NK-92 treated with Interleukin-12 subunit alpha and Interleukin-12 subunit beta, amount 100 ng/mL, for 24 hours (cell line): Measurements from ENCODE around the gene CTIF.

ENCODE experiments used
- DNase-seq: peaks from one replicate; lab custom pipeline; 2025; lab: John Stamatoyannopoulos, UW

CTIF gene

GRCh38 chr18:48789259-48789812 lies 250.5 kb downstream of the CTIF start:
- no peak for DNase-seq

DNA sequence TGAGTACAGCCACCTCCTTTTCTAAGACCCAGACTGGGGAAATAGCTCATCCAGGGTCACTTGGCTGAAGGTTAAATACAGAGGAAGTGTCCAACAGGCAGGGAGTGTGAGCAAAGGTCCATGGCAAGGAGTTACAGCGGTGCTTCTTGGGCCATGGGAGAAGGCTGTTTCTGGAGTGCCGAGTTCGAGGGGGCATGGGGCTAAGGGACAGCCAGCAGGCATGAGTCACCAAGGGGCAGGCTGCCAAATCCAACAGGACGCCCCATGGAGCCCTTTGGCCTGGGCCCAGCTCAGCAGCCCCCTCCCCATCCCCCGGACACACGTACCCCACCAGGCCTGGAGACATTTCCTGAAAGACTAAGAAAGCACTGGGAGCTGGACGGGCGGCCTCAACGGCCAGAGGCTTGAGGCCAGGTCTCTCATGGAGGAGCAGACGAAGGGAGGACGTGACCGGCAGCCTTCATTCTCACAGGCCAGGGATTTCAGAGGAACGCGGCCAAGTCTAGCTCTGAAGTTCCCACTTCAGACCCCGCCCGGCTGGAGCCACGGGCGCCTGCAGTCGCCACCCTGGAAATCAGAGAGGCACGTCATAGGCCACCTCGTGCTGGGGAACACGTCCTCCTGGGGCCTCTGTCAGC lies 251.5 kb downstream of the CTIF start:
- no peak for DNase-seq

GRCh38 chr18:48790869-48791635 lies 252.2 kb downstream of the CTIF start:
- DNase-seq = no peak

GRCh38 chr18:48791636-48792105 lies 252.8 kb downstream of the CTIF start:
- no peak for DNase-seq

DNA sequence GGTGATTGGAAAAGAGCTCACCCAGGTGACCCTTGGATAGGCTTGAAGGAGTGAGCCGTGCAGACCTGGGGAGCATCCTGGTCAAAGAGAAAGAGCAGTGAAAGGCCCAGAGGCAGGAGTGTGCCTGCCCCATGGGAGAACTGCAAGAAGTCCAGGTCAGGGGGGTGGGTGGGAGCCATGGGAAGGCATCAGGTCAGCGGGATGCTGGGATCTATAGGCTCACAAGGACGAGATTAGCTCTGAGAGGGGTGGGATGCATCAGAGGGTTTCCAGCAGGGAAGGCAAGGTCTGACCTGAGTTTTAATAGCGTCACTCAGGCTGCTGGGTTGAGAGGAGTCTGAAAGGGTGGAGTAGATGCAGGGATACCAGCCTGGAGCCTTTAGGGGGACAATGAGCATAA lies 253.3 kb downstream of the CTIF start:
- DNase-seq = no peak

- DNase-seq = no peak
Measured at GRCh38 chr18:48792611-48793380, 254.0 kb downstream of the CTIF start.

DNA sequence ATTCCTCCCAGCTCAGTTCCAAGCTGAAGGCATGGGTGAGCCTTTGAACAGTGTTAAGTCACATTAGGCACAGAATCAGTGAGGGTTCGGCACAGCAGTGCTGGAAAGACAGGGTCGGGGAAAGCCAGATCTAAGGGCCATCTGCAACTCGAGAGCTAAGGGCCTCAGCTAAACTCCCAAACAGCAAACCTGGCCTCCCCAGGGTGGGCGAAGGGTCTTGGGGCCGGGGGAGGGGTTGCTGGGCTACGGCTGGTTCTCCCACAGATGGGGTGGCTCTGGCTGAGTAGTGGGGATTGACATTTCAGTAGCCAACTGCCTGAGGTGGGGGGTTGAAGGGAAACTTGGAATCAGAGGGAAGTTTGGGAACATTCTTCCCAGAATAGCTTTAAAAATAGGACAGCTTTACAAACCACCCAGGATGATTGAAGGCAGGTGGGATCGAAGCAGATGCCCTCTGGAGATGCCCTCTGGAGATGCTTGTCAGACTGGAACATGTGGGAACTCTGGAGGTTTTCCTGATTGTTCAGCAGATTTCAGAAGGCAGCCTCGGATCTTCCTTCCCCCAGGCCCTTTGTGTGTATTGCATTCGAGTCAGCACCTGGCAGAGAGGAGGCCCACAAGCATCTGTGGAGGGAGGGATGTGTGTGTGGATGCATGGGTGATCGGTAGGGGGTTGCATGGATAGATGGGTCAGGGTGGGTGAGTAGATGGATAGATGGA lies 255.6 kb downstream of the CTIF start:
- no peak for DNase-seq

DNA sequence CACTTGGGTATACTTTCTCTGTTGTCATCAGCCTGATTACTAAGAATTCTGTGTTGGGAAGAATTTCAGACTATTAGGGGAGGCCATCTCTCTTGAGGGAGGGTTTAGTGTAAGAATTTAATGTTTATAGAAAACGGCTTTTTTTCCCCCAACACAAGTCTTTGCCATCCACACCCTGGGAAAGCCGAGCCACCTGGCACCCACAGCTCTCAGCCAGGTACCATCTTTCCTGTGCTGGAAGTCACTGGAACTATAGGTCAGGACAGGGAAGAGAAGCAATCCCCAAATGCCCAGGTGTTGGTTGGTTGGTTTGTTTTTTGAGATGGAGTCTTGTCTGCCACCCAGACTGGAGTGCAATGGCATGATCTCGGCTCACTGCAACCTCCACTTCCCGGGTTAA lies 256.9 kb downstream of the CTIF start:
- no peak for DNase-seq

- DNase-seq = no peak
Measured at GRCh38 chr18:48796491-48797205, 257.8 kb downstream of the CTIF start.

DNA sequence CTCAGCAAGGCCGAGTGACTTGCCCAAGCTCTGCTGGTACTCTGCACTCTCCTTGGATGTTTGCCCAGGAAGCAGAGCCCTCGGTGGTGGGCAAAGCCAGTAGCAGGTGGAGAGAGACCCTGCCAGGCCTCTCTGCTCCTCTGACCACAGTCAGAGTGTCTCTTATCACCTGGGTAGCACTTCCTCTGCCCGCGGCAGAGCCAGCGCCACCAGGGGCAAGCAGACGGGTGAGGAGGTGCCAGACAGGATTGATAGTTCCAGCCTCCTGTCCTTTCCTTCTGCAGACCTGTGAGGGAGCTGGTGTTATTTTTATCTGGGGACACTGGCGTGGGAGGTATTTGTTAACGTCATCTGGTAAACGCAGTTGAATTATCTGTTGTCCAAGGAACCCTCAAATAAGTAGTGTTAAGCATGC lies 259.0 kb downstream of the CTIF start:
- DNase-seq = no peak

DNA sequence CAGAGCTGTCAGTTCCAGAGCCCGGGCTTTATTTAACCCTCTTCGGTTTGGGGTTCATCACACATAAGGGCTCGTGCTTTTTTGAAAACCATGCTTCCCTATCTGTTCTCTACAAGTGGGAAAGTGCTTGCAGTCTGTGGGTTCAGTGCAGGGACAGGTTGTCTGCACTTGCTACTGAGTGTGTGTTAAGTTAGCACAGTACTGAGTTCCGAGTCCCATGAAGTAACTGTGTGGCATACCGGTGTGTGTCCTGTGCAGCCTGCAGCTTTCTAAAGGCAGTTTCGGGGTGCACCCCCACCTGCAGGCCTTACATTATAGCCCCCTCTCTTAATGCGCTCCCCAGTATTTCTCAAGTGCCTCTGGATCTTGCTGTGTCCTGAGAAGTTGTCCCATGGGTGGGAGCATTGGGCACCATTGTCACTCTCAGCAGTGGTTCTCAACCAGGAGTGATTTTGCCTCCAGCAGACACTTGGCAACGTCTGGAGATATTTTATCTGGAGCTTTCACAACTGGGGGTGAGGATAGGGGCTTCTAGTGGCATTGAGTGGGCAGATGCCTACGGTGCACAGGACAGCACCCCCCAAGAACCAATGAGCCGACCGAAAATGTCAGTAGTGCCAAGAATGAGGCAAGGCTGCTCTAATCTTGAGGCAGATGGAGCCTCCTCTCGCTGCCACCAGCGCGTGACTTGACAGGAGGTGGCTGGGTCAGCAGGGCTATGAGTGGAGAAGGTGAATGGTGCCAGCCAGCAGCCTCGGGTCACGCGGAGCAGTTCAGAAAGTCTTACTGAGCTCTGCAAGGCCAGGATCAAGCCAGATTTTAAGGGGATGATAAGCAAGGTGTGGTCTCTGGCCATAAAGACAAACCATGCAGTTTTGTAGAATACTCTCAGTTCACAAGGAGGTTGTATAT lies 259.8 kb downstream of the CTIF start:
- no peak for DNase-seq

- DNase-seq = no peak
Measured at GRCh38 chr18:48799724-48800315, 261.0 kb downstream of the CTIF start.

DNA sequence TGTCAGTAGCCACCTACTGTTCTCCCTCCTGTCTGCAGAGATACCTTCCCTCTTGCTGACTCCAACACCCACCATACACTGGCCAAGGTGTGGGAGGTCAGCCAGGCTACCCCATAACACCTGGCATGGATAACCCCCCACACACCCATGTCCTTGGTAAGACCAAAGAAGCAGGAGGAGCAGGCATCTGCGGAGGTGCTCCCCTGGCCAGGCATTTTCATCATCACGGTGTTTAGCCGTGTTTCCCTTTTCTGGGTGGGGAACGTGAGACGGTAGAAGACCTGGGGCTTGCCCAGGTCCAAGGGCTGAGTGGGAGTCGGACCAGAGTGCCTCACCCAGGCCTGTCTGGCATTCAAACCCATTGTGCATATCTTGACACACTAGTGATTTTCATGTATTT lies 261.6 kb downstream of the CTIF start:
- DNase-seq = no peak

DNA sequence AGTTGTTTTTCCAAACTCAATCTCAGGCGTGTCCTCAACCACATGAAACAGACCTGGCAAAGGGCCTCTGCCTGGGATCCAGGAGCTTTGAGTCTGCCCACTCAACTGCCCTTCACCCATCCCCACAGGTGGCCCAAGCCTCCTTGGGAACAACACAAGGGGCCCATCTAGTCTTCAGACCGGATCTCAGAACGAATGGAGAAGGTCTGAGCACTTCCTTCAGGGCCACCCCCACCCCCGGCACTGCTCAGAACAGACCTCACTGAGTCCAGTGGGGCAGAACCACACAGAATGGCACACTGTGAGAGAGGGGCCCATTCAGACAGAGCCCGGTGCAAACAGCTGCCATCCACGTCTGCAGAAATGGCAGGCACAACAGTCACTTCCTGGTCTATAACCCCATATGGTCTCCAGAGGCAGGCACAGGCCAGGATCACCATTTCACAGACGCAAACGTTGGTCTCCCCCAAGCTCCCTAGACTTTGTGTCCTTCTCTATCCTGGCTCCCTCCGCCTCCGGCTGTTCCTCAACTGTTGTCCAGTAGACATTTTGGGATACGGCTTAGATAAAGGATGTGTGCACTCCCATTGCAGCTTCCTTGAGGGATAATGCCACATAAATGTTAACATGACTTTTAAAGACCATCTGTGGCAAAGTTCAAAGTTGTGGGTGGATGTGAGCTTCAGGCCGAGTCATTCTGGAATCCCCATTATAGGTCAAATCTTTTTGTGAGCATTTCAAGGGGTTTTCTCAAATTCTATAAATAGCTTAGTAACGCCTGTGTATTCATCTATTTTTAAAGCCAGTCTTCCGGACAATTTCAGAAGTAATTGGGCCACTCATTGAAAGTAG lies 262.3 kb downstream of the CTIF start:
- no peak for DNase-seq

- no peak for DNase-seq
Measured at GRCh38 chr18:48801728-48802542, 263.1 kb downstream of the CTIF start.

DNA sequence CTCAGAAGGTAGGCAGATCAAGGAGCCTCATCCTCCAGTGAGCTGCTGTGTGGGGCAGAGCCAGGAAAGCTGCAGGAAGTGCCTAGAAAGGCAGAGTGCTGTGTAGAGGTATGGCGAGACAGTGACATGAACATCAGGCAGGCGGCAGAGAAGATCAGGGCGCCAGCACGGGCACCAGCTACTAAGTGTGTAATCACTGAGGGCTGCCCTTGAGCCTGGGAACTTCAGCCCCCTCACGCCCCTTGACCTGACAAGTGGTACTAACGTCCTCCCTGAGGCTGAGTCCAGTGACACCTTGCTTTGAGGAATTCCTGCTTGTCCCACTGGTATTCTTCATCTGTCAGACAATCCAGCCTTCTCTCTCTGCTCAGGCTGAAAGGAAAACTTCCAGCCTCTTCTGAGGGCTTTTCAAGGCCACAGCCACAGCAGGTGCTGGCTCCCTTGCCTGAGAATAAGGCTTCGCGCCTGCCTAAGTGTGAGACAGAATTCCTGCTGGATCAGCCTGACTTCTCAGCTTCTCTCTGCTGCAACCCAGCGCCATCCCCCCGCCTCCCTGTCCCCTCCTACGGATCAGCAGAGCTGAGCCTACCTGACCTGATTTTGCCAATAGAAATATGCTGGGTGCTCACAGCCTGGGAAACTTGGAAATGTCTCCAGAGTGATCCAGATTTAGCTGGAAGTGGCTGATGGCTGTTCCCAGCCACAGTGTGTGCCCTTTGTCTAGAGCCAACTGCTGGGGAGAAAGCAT lies 263.9 kb downstream of the CTIF start:
- DNase-seq = no peak

GRCh38 chr18:48803518-48803917 lies 264.7 kb downstream of the CTIF start:
- no peak for DNase-seq
